IMR-90 (cell line): ENCODE measurements around the gene PSPH. TPM values are rescaled to one million over a fixed set of nuclear protein-coding genes. Genes with fewer than 3 reads are reported as not detected.

ENCODE experiments used
- ATAC-seq: fragments of 200-7000 bp; cut with Tn5 transposase; 2 replicates; pipeline ENCODE4 v1.9.1; 2020; ENCODE audit warnings: low read depth, mild to moderate bottlenecking, moderate library complexity
- BruUV-seq: library from RNA; stranded (reverse); fragments of 400-500 nt; replicated peaks from 2 replicates; lab custom pipeline; 2021; lab: Mats Ljungman, UMichigan
- CTCF ChIA-PET: fragments of 300-600 bp; formaldehyde crosslinking; extraction: SDS; loops from one replicate; lab custom pipeline; 2021; ENCODE audit warnings: antibody characterized with exemption; lab: Yijun Ruan, JAX
- POLR2A ChIA-PET: fragments of 300-600 bp; sonication (Branson Sonifier 250); formaldehyde crosslinking; loops from one replicate; lab custom pipeline; 2022; ENCODE audit warnings: antibody characterized with exemption; ENCODE audit not compliant: unreplicated experiment; lab: Charles Lee
- DNase-seq: peaks from one replicate; pipeline ENCODE4 v3.0.0; 2013
- H2AFZ ChIP-seq: replicated peaks from 2 replicates; pipeline ENCODE3; 2013; ENCODE audit warnings: low read length, mild to moderate bottlenecking; ENCODE audit not compliant: poor library complexity
- H2AK5ac ChIP-seq: 2 replicates; pipeline ENCODE4 v1.6.1; 2013; ENCODE audit warnings: low read depth, low read length, inconsistent platforms
- H2AK9ac ChIP-seq: replicated peaks from 2 replicates; pipeline ENCODE3; 2013; ENCODE audit warnings: mild to moderate bottlenecking, low read depth, low read length, moderate library complexity; ENCODE audit not compliant: poor library complexity
- H2BK120ac ChIP-seq: 2 replicates; pipeline ENCODE4 v1.6.1; 2013; ENCODE audit warnings: low read depth, low read length, inconsistent platforms
- H2BK15ac ChIP-seq: 3 replicates; pipeline ENCODE4 v1.6.1; 2013; ENCODE audit warnings: low read depth, low read length, inconsistent platforms
- H2BK20ac ChIP-seq: 2 replicates; pipeline ENCODE4 v1.6.1; 2013; ENCODE audit warnings: low read depth, mild to moderate bottlenecking, inconsistent platforms, low read length, moderate library complexity
- H2BK5ac ChIP-seq: 2 replicates; pipeline ENCODE4 v1.6.1; 2013; ENCODE audit warnings: mild to moderate bottlenecking, low read depth, low read length, inconsistent platforms; ENCODE audit not compliant: poor library complexity, severe bottlenecking
- H3K14ac ChIP-seq: replicated peaks from 2 replicates; pipeline ENCODE4 v1.6.1; 2013; ENCODE audit warnings: low read depth, low read length, inconsistent platforms
- H3K18ac ChIP-seq: 2 replicates; pipeline ENCODE4 v1.6.1; 2013; ENCODE audit warnings: low read depth, low read length, control low read depth
- H3K23ac ChIP-seq: 2 replicates; pipeline ENCODE4 v1.6.1; 2013; ENCODE audit warnings: low read depth, low read length, inconsistent platforms
- H3K27ac ChIP-seq: 2 replicates; pipeline ENCODE4 v1.5.1; 2013; ENCODE audit warnings: mild to moderate bottlenecking, control low read depth, low read length; ENCODE audit not compliant: insufficient read depth
- H3K27me3 ChIP-seq: 2 replicates; pipeline ENCODE4 v1.6.1; 2013; ENCODE audit warnings: low read length; ENCODE audit not compliant: control insufficient read depth, insufficient read depth
- H3K36me3 ChIP-seq: 2 replicates; pipeline ENCODE4 v1.6.1; 2013; ENCODE audit warnings: low read length, mixed read lengths; ENCODE audit not compliant: control insufficient read depth, insufficient read depth
- H3K4ac ChIP-seq: 2 replicates; pipeline ENCODE4 v1.6.1; 2013; ENCODE audit warnings: low read depth, low read length, inconsistent platforms
- H3K4me1 ChIP-seq: 2 replicates; pipeline ENCODE4 v1.6.1; 2013; ENCODE audit warnings: low read length, mixed read lengths; ENCODE audit not compliant: control insufficient read depth, insufficient read depth
- H3K4me2 ChIP-seq: 2 replicates; pipeline ENCODE4 v1.6.1; 2013; ENCODE audit warnings: low read depth, mild to moderate bottlenecking, control low read depth, low read length, moderate library complexity
- H3K4me3 ChIP-seq: 2 replicates; pipeline ENCODE4 v1.5.1; 2013; ENCODE audit warnings: low read depth, mild to moderate bottlenecking, control low read depth, low read length, moderate library complexity; ENCODE audit not compliant: insufficient read depth
- H3K56ac ChIP-seq: 2 replicates; pipeline ENCODE4 v1.6.1; 2013; ENCODE audit warnings: low read length, inconsistent platforms; ENCODE audit not compliant: insufficient read depth; ENCODE audit errors: extremely low read depth
- H3K79me1 ChIP-seq, 2 experiments: 2 replicates each; pipeline ENCODE4 v1.6.1; 2013; ENCODE audit warnings: low read length in 2 of 2, inconsistent platforms in 1 of 2, low read depth in 1 of 2
- H3K9ac ChIP-seq: 2 replicates; pipeline ENCODE4 v1.6.1; 2013; ENCODE audit warnings: low read depth, low read length, control low read depth
- H3K9me1 ChIP-seq: 2 replicates; pipeline ENCODE4 v1.6.1; 2013; ENCODE audit warnings: low read length, inconsistent platforms; ENCODE audit not compliant: insufficient read depth
- H3K9me3 ChIP-seq: 2 replicates; pipeline ENCODE4 v1.6.1; 2013; ENCODE audit warnings: low read length; ENCODE audit not compliant: control insufficient read depth, insufficient read depth
- H4K20me1 ChIP-seq: 2 replicates; pipeline ENCODE4 v1.6.1; 2013; ENCODE audit warnings: low read length, inconsistent platforms; ENCODE audit not compliant: insufficient read depth
- H4K5ac ChIP-seq: 2 replicates; pipeline ENCODE4 v1.6.1; 2013; ENCODE audit warnings: mild to moderate bottlenecking, low read depth, low read length, control low read depth
- H4K8ac ChIP-seq, 2 experiments: 2 replicates each; pipeline ENCODE4 v1.6.1; 2013; ENCODE audit warnings: low read depth in 2 of 2, low read length in 2 of 2, control low read depth in 1 of 2, inconsistent platforms in 1 of 2
- H4K91ac ChIP-seq: 2 replicates; pipeline ENCODE4 v1.6.1; 2013; ENCODE audit warnings: low read depth, low read length, inconsistent platforms; ENCODE audit not compliant: insufficient read depth
- CEBPB ChIP-seq: IDR thresholded peaks from 2 replicates; pipeline ENCODE4 v1.6.1; 2012; ENCODE audit warnings: low read depth, low read length, improper control_type of control experiment
- MAFK ChIP-seq: IDR thresholded peaks from 2 replicates; pipeline ENCODE4 v1.6.1; 2012; ENCODE audit warnings: low read depth, low read length, improper control_type of control experiment
- WGBS, 2 experiments: methylation state at CpG; one replicate each; pipeline versions ENCODE4 v1.1.5 to v1.1.7; 2013; ENCODE audit warnings: missing lambda C conversion rate in 2 of 2; ENCODE audit not compliant: insufficient read length in 1 of 2; ENCODE audit errors: extremely low coverage in 2 of 2; 5-methylcytosine and 5-hydroxymethylcytosine counted together
- dilution Hi-C: fragments of 300-500 bp; cut with HindIII; formaldehyde crosslinking; loops from one replicate; pipeline ENCODE4 v1.14.3; 2018; ENCODE audit warnings: low sequenced_read_pairs; ENCODE audit not compliant: unreplicated experiment
- in situ Hi-C: fragments of 300-500 bp; cut with MboI; formaldehyde crosslinking; loops from 3 replicates; pipeline ENCODE4 v1.14.3; 2019; ENCODE audit warnings: low sequenced_read_pairs, inconsistent platforms, mixed read lengths
- intact Hi-C: fragments of 100-400 bp; cut with micrococcal nuclease; formaldehyde crosslinking; loops from 2 replicates; pipeline ENCODE4 v1.10.0; 2022
- polyA plus RNA-seq, 3 experiments: library from polyadenylated mRNA; depleted of rRNA; stranded (reverse); fragments of >200 nt; gene quantifications; 2 replicates each; pipeline ENCODE4 v1.2.3, GENCODE V29; 2012; ENCODE audit warnings: low replicate concordance in 1 of 3
- total RNA-seq: library from RNA; depleted of rRNA; stranded (reverse); fragments of >200 nt; gene quantifications from 2 replicates; pipeline ENCODE4 v1.2.3, GENCODE V29; 2012

The PSPH gene
- total and polyA plus RNA-seq, 2 of the 4 experiments (the other 2 are of a cell fraction) = 31.8 to 48.4 TPM

DNA sequence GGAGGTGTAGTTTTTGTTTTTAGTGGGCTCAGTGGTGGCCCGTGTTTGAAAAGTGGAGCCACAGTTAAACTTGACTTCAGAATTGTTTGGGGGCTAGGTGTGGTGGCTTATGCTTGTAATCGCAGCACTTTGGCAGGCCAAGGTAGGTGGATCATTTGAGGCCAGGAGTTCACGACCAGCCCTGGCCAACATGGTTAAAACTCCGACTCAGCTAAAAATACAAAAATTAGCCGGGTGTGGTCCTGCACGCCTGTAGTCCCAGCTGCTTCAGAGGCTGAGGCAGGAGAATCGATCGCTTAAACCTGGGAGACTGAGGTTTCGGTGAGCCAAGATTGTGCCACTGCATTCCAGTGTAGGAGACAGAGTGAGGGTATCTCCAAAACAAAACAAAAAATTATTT, 2.1 kb upstream of the PSPH start:
- H3K18ac ChIP-seq = no peak overlapping the region
- no peak overlapping the region; a peak in 1 of 4 replicates for H4K8ac ChIP-seq
- no peak overlapping the region for H2BK5ac ChIP-seq
- no peak overlapping the region for H3K4me2 ChIP-seq
- no peak overlapping the region for H3K56ac ChIP-seq
- H4K91ac ChIP-seq = no peak overlapping the region
- no peak overlapping the region for H2BK15ac ChIP-seq
- peaks cover 4% of the 10 kb centered on the region; the same call in 1 of the 2 replicates for H3K4me1 ChIP-seq
- no peak overlapping the region for H3K4me3 ChIP-seq
- WGBS, 2 experiments = 92% methylated on average over 4 of the region's 9 CpGs; no CpG with 5 or more reads in 1 of the 2 experiments
- H3K36me3 ChIP-seq = peaks cover 26% of the 10 kb centered on the region
- no TSS peak for BruUV-seq
- H4K5ac ChIP-seq = no peak overlapping the region
- no peak overlapping the region for H3K23ac ChIP-seq
- H2AK9ac ChIP-seq = no peak overlapping the region
- dilution Hi-C loops = no loop called here
- 0 out of 2 replicates have a peak, but pooled peaks cover 2% of the 10 kb centered on the region for H3K9me1 ChIP-seq
- TF ChIP-seq MAFK = peak; percentile 88
- TF ChIP-seq CEBPB = no peak
- H3K27ac ChIP-seq = no peak overlapping the region
- CTCF ChIA-PET = no interaction called here
- DNase-seq (no peak), ATAC-seq (no peak)
- H3K14ac ChIP-seq = no peak overlapping the region
- H2BK20ac ChIP-seq = no peak overlapping the region
- no peak overlapping the region for H3K4ac ChIP-seq
- intact Hi-C loops = loop anchor here (5.0 kb wide), 1 partner anchor 46 kb away; no protein-coding TSS in a partner anchor
- H4K20me1 ChIP-seq = no peaks in the 10 kb centered on the region
- in situ Hi-C loops = no loop called here
- H2AFZ ChIP-seq = no peak overlapping the region
- H3K79me1 ChIP-seq = peaks cover 36 to 44% of the 10 kb centered on the region in 2 experiments
- H3K9me3 ChIP-seq = no peaks in the 10 kb centered on the region
- H2BK120ac ChIP-seq = no peak overlapping the region
- no peak overlapping the region for H2AK5ac ChIP-seq
- POLR2A ChIA-PET = no interaction called here
- H3K27me3 ChIP-seq = no peaks in the 10 kb centered on the region
- H3K9ac ChIP-seq = no peak overlapping the region
